ENCODE measurements around the gene CBX8.

CBX8 gene

DNA sequence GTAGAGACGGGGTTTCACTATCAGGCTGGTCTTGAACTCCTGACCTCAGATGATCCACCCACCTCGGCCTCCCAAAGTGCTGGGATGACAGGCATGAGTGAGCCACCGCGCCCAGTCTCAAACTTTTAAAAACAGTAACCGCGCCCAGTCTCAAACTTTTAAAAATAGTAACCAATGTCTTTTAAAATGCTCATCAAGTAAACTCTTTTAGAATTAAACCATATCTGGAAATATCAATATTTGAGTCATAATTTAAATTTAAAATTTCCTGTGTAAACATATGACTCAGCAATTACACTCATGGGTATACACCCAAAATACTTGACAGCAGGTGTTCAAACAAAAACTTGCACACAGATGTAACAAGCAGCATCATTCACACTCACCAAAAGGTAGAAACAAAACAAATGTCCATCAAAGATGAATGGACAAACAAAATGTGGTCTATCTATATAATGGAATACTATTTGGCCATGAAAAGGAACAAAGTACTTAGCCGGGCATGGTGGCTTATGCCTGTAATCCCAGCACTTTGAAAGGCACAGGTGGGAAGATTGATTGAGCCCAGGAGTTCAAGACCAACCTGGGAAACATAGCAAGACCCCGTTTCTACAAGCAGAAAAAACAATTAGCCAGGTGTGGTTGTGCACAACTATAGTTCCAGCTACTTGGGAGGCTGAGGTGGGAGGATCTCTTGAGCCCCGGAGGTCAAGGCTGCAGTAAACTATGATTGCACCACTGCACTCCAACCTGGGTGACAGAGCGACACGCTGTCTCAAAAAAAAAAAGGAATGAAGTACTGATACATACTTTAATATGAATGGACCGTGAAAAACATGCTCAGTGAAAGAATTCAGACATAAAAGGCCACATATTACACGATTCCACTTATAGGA is 46.0 kb downstream of the CBX8 start:
- no peak for DNase-seq (ENCODE audit: low read depth)

DNA sequence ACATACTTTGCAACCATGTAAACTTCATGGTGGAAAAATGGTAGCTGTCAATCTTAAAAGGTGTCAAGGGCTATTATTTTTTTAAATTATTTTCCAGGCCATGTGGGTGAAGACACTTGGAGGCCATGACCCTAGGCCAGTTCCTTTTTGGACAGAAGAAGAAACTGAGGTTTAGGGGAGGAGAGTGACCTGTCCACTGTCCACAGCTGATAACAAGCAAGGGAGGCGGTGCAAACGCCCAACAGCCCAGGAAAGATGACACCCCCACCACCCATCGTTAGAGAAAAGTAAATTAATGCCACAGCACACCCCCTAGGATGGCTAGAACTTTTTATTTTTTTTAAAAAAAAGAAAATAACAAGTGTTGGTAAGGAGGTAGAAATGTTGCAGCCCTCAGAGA is 46.9 kb downstream of the CBX8 start:
- DNase-seq (ENCODE audit: low read depth) = no peak

DNA sequence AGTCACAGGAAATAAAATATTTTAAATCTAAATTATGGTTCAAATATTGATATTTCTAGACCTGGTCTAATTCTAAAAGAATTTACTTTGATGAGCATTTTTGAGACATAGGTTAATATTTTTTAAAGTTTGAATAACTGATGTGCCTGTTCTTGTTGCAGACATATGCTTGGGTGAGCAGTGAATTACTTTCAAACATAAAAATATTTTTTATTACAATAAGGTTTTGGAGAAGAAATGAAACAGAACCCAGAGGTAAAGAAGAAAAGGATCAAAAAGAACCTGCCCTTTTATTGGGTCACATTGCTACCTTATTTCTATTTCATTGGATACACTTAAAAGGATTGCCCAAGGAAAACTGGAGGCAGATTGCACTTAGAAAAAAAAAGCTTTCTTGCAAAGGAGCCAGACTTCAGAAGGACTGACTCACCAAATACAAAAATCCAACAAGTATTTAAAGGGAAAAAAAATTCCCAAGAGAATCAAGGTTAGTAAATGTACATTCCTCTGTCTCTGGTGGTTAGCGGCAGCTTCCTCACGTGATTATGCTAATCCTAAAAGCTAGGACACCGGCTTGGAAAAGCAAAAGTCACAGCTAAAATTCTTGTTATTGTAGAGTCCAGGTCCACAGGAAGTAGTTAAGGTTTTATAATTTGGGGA is 47.6 kb downstream of the CBX8 start:
- peak; percentile 37 for DNase-seq (ENCODE audit: low read depth)

DNA sequence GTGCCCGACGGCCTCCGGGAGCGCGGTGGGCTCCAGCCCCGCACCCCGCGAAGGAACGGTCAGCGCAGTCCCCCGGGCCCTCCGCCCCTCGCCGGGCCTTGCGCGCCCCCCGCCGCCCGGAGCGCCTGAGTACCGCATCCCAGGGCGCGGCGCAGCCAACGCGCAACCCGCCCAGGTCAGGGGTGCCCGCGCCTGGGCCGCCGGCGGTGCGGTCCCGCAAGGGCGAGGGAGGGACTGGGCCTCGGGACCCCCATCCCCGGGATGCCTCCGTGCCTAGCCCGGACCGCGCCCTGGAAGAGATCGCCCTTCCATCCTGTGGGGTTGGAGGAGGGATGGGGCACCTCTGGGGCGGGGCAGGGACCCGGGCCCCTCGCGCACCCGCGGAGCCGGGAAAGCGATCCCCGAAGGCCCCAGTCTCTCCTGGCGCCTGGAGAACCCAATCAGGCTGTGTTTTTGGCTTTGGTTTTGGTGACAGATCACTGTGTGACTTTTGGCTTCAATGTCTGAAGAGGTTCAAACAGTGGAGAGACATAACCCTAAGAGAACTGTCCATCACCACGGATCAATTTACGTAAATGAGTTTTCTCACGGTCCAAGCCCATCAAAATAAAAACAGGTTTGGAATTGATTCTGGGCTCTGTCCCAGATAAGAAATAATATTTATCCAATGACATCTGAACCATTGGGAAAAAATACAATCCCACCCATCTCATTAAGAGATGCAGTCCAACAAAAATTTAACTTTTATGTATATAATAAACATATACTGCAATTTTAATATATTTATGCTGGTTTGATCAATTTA is 48.4 kb downstream of the CBX8 start:
- DNase-seq (ENCODE audit: low read depth) = no peak

DNA sequence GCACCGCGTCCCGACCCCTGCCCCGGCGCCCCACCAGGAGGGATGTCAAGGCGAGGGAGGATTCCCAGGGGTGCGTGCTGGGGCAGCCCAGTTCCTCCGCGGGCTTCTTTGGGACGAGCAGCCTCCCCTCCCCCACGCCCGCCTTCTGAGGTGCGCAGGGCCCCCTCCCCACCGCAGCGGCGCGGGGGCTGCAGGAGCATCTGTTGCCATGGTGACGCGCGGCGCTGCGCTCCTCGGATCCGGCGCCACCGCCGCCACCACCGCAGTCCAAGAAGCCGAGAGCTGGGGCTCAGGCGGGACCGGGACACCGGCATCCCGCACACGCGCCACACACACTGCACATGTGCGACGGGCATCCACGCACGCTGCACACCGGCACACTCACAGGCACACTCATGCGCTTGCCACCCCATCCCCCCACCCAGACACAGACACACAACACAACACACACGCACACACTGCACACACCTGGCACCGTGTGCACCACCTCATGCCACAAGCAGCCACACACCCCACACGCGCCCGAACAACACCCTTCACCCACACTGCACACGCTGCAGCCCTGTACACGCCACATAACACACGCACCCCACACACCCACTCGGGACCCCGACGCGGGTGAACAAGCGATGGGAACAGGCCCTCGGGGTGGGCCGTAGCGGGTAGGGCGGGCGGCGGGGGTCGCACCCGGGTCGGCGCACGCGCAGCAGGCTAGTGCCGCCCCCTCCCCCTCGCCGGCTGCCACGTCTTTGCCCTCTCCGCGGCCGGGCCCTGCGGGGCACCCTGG is 49.2 kb downstream of the CBX8 start:
- no peak for DNase-seq (ENCODE audit: low read depth)

DNA sequence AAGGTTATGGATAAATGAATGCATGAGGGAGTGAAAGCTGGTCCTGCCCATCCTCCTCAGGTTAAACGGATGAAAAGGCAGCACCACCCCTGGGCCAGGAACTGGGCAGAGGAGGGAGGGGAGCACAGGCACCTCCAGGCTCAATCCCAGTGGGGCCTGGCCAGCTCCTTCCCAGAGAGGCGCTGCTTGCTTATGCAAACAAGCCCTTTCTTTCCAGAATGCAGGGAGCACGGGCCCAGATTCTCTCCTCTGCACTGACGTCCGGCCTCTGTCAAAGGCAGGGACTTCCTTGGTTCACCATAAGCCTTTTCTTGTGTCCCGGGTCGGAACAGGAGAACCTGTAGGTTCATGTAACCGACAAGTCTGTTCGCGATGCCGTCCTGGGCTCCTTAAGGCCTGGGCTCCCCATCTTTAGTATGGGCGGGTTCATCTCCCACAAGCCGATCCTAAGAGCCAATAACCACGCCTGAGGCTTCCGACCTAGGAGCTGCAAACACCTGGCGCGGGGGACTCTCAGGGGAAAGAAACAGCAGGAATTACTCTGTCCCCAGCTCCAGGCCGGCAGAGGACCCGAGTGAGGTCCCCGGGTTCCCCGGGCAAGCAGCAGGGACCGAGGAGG is 49.9 kb downstream of the CBX8 start:
- DNase-seq (ENCODE audit: low read depth) = no peak

DNA sequence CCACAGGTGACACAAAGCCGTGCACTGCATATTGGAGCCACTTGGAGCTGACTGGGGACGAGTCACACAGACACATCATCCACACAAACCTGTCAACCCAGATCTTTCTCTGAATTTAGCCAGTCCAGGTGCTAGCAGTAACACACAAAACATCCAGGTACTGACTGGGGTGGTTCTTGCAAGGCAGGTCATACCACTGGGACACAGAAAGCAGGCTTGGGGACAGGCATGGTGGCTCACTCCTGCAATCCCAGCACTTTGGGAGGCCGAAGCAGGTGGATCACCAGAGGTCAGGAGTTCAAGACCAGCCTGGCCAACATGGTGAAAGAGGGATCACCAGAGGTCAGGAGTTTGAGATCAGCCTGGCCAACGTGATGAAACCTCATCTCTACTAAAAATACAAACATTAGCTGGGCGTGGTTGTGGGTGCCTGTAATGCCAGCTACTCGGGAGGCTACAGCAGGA is 51.2 kb downstream of the CBX8 start:
- no peak for DNase-seq (ENCODE audit: low read depth)

DNA sequence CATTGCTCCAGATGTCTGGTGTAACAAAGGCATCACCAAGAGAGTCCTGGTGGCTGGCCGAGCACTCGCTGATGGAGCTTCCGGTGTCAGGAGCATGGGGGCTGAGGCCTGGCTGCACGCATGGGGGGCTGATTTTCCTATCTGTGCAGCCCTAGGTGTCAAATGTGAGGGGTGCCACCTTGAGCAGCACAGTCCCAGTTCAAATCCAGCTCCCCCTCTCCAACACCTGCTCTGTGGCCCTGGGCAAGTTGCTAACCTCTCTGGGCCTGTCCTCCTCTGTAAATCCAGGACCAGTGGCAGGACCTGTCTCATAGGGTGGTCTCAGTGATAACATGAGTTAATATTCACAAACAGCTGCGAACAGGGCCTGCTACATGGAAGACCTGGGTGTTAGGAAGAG is 53.3 kb downstream of the CBX8 start:
- no peak for DNase-seq (ENCODE audit: low read depth)

DNA sequence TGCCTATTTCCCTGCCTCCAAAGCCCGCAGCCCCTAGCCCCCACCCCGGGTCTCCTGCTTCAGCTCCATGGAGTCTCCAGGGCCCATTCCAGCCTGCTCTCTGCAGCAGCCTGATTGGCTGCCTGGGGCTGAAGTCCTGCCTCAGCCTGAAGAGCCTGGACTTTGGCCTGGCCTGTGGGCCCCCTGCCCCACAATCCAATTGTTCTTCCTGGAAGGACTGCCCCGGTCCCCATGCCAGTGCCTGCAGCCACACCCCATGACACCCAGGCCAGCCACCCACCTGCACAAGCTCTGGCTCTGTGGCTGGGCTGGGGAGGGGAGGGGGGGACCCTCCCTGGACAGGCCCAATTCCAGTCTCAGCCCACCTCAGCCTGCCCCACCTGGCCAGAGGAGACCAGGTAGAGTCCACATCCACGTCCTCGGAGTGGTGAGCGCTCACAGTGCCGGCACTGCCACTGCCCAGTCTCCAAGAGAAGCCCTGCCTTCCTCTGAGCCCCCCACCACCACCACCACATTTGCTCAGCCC is 53.9 kb downstream of the CBX8 start:
- no peak for DNase-seq (ENCODE audit: low read depth)

DNA sequence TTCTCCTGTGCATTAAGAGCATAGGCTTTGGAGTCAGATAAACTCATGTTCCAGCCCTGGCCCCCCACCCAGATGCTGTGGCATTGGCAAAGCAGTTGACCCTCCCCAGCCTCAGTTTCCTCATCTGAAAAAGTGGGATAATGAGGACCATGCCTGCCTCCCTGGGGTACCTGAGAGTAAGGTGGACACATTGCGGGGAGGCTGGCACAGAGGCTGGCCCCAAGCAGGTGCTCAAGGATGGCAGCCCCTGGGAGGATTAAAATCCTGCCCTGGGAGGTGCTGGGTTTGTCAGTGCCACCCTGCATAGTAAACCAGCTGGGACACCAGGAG is 54.3 kb downstream of the CBX8 start:
- no peak for DNase-seq (ENCODE audit: low read depth)

All from GM04504 (cell line).